ENCODE results near the gene ABCD3.

Gene ABCD3

GRCh38 chr1:94456736-94457135, 38.5 kb downstream of the ABCD3 start:
- Histone ChIP-seq H3K4me3 (IDR thresholded peaks at IDR 0.05; ENCODE audit: insufficient read depth, low read depth, low read length) (no peak overlapping the region), H3K79me2 (ENCODE audit: insufficient read depth, low read depth) (no peaks in the 10 kb centered on the region), H3K4me2 (no peak overlapping the region), H2AFZ (ENCODE audit: low read depth) (no peak overlapping the region), H3K27ac (no peak overlapping the region), H3K9ac (no peak overlapping the region), H3K36me3 (ENCODE audit: insufficient read depth) (no peaks in the 10 kb centered on the region), H3K4me1 (ENCODE audit: low read depth, poor library complexity, severe bottlenecking) (no peaks in the 10 kb centered on the region), H4K20me1 (ENCODE audit: insufficient read depth) (no peaks in the 10 kb centered on the region), H3K27me3 (ENCODE audit: insufficient read depth, low read depth) (no peaks in the 10 kb centered on the region)
- no peak for TF ChIP-seq CTCF (conservative IDR thresholded peaks at IDR 0.05; ENCODE audit: low read depth, low read length)

- TF ChIP-seq CTCF (conservative IDR thresholded peaks at IDR 0.05; ENCODE audit: low read depth, low read length) = no peak
- no peaks in the 10 kb centered on the region for H4K20me1 ChIP-seq (ENCODE audit: insufficient read depth)
- no peak overlapping the region for H2AFZ ChIP-seq (ENCODE audit: low read depth)
- no peaks in the 10 kb centered on the region for H3K27me3 ChIP-seq (ENCODE audit: insufficient read depth, low read depth)
- H3K36me3 ChIP-seq (ENCODE audit: insufficient read depth) = no peaks in the 10 kb centered on the region
- H3K4me2 ChIP-seq = no peak overlapping the region
- H3K79me2 ChIP-seq (ENCODE audit: insufficient read depth, low read depth) = no peaks in the 10 kb centered on the region
- no peak overlapping the region for H3K9ac ChIP-seq
- H3K4me1 ChIP-seq (ENCODE audit: low read depth, poor library complexity, severe bottlenecking) = no peaks in the 10 kb centered on the region
- no peak overlapping the region for H3K27ac ChIP-seq
- H3K4me3 ChIP-seq (IDR thresholded peaks at IDR 0.05; ENCODE audit: insufficient read depth, low read depth, low read length) = no peak overlapping the region
Observed at GRCh38 chr1:94462606-94463005, 44.4 kb downstream of the ABCD3 start.

- no peak overlapping the region for H3K4me2 ChIP-seq
- no peaks in the 10 kb centered on the region for H3K79me2 ChIP-seq (ENCODE audit: insufficient read depth, low read depth)
- no peaks in the 10 kb centered on the region for H3K4me1 ChIP-seq (ENCODE audit: low read depth, poor library complexity, severe bottlenecking)
Observed at GRCh38 chr1:94463056-94463764, 45.0 kb downstream of the ABCD3 start.

GRCh38 chr1:94463765-94464330, 45.7 kb downstream of the ABCD3 start:
- Histone ChIP-seq H4K20me1 (ENCODE audit: insufficient read depth) (no peaks in the 10 kb centered on the region), H3K79me2 (ENCODE audit: insufficient read depth, low read depth) (no peaks in the 10 kb centered on the region), H3K4me1 (ENCODE audit: low read depth, poor library complexity, severe bottlenecking) (no peaks in the 10 kb centered on the region), H3K4me2 (no peak overlapping the region), H3K27me3 (ENCODE audit: insufficient read depth, low read depth) (no peaks in the 10 kb centered on the region), H3K4me3 (IDR thresholded peaks at IDR 0.05; ENCODE audit: insufficient read depth, low read depth, low read length) (no peak overlapping the region), H3K9ac (no peak overlapping the region), H2AFZ (ENCODE audit: low read depth) (no peak overlapping the region), H3K36me3 (ENCODE audit: insufficient read depth) (no peaks in the 10 kb centered on the region), H3K27ac (no peak overlapping the region)
- TF ChIP-seq CTCF (conservative IDR thresholded peaks at IDR 0.05; ENCODE audit: low read depth, low read length) = peak; percentile 43

More at GRCh38 chr1:94463056-94463764, 45.0 kb downstream of the ABCD3 start:
- no peak overlapping the region for H3K9ac ChIP-seq
- H2AFZ ChIP-seq (ENCODE audit: low read depth) = no peak overlapping the region
- H4K20me1 ChIP-seq (ENCODE audit: insufficient read depth) = no peaks in the 10 kb centered on the region
- H3K27me3 ChIP-seq (ENCODE audit: insufficient read depth, low read depth) = no peaks in the 10 kb centered on the region
- no peaks in the 10 kb centered on the region for H3K36me3 ChIP-seq (ENCODE audit: insufficient read depth)
- H3K27ac ChIP-seq = no peak overlapping the region
- no peak for TF ChIP-seq CTCF (conservative IDR thresholded peaks at IDR 0.05; ENCODE audit: low read depth, low read length)
- H3K4me3 ChIP-seq (IDR thresholded peaks at IDR 0.05; ENCODE audit: insufficient read depth, low read depth, low read length) = no peak overlapping the region

Measured in KMS-11 (cell line).